HG03060 (cell line): ENCODE data around the gene ST8SIA2.
"Not testable (repeated sequence)": the region's sequence is repeated elsewhere in the genome, so short reads cannot be mapped to it uniquely, and the experiment has no call there.

Source experiments
- ATAC-seq: cut with Tn5 transposase; IDR thresholded peaks from one replicate; pipeline ENCODE4 v1.9.1; 2021; ENCODE audit warnings: low read depth, moderate number of reproducible peaks; ENCODE audit not compliant: unreplicated experiment

The ST8SIA2 gene

DNA sequence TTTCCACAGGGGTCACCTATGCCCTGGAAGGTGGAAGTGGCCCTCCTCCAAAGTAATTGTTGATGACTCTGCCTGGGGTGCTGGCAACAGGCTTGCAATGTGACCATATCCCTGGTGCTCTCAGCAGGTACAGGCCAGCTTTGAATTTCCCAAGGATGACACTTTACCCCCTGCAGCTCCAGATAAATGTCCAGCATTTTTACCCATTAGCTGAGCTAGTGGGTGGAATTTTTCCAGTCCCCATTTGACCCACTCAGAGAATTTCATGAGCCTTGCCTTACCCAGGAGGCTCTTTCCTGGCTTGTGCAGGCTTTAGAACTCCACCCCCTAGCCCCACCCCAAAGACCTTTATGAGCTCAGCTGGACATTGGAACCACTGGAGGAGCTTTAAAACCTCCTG is 77.6 kb downstream of the ST8SIA2 start:
- ATAC-seq, result no peak

DNA sequence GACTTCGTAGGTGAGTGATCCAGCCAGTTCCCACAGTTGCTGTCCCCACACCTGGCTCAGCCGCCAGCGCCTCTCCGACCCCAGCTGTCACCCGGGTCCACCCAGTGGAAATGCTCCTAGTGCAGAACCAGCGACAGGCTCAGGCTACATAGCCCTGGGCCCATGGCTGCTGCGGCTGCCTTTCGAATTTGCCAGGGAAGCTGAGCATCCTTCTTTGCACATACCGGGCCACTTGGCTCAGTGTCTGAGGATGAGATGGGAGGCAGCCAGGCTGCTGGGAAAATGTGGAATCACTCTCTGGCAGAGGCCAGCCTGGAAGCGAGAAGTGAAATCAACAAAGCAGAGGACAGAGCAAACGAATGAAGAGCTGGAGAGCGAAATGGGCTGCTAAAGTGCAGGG is 80.1 kb downstream of the ST8SIA2 start:
- ATAC-seq, result no peak

DNA sequence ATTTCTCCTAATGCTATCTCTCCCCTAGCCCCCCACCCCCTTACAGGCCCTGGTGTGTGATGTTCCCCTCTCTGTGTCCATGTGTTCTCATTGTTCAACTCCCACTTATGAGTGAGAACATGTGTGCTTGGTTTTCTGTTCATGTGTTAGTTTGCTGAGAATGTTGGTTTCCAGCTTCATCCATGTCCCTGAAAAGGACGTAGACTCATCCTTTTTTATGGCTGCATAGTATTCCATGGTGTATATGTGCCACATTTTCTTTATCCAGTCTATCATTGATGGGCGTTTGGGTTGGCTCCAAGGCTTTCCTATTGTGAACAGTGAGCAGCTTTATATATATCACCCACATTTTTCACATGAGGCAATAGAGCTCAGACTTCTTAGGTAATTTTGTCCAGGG is 86.0 kb downstream of the ST8SIA2 start:
- not testable (repeated sequence) for ATAC-seq

DNA sequence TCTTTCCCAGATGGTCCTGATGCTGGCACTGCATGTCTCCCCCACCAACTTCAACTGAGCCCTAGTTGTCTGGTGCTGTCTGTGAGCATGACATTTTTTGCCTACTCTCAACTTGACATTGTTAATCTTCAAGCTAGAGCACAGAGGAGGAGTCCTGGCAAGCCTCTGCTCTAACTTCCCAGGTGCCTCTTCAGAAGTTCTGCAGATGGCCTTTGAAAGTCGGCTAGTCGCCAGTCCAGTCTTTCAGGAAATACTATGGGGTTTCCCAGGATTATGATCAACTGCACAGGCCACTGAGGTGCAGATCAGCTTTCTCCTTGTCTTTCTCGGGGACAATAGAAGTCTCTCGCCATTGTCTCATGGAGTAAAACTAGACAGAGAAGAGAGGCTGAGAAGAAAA is 86.7 kb downstream of the ST8SIA2 start:
- ATAC-seq, result no peak

- no peak for ATAC-seq
These were observed 91.8 kb downstream of the ST8SIA2 start for GRCh38 chr15:92485441-92485840.

GRCh38 chr15:92492551-92493115 is 99.0 kb downstream of the ST8SIA2 start:
- no peak for ATAC-seq

- no peak for ATAC-seq
These were observed 101.2 kb downstream of the ST8SIA2 start for GRCh38 chr15:92494806-92495336.

DNA sequence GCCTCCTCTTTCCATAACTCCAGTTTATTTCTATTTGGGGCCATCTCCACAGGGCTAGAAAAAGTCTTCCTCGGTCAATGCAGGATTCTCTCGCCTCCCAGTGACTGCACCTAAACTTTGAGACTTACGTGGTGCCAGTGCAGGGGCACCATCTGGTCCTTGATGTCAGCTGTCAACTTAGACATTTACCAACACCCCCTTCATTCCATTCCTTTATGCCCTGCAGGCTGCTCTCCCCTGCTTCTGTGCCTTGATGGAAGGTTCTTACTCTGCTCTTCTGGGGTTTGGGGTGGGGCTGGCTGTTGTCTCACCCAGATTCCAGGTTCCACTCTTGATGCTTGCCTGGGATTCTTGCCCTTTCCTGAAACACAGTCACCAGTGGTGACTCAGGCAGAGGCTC is 101.8 kb downstream of the ST8SIA2 start:
- no peak for ATAC-seq

- ATAC-seq, result no peak
These were observed 106.2 kb downstream of the ST8SIA2 start for GRCh38 chr15:92499731-92500530.

DNA sequence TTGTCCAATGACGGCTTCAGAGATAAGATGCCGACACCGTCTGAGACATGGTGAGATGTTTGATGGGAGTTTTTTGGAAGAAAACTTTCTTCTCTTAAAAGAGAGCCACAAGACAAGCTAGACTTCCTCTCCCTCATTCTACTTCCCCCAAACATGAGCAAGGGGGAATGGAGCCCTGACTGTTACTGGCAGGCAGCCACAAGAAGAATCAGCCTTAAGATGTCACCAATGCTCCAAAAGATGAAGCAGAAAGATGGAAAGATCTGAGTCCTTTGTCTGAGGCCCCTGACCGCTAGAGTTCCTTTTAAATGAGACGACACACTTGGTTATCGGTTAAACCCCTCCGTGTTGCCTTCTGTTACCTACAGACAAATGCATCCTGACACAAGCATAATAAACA is 108.7 kb downstream of the ST8SIA2 start:
- ATAC-seq, result no peak

DNA sequence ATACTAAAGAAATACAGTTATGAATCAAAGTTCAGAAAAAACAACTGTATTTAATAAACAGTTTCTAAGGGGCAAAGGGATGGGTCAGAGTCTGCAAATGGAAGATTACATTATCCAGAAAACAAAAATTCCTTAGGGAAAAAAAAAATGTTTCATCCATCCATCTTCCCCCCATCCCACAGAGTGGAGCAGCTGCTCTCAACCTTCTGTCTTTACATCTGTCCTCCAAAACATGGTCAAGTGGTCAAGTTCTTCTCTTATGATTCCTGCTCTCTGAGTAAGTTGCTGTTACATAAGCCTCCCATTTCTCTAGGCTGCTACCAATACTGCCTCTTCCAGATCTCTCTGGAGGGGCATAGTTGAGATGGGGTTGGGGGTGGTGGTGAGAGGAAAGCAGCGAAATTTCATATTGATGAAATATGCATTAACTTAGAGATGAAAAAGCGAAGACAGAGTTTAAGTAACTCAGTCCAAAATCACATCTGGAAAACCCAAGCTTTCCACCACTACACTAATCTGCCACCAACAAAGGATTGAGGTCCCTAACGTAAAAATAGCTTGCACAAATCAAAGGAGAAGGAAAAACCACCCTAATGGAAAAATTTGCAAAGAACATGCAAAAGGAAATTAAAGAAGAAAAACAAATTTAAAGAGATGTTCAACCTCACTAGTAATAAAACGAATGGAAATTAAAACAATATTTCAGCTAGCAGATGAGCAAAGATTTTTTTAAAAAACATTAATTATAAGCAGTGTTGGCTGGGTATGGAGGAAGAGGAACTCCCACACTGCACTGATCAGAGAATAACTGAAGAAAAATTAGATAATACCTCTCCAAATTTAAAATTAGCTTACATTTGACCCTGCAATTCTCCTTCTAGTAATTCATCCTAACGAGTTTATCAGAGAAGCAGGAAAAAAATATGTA is 109.5 kb downstream of the ST8SIA2 start:
- ATAC-seq, result no peak

GRCh38 chr15:92503889-92504288 is 110.2 kb downstream of the ST8SIA2 start:
- ATAC-seq, result no peak

GRCh38 chr15:92505611-92506010 is 111.9 kb downstream of the ST8SIA2 start:
- ATAC-seq, result no peak

DNA sequence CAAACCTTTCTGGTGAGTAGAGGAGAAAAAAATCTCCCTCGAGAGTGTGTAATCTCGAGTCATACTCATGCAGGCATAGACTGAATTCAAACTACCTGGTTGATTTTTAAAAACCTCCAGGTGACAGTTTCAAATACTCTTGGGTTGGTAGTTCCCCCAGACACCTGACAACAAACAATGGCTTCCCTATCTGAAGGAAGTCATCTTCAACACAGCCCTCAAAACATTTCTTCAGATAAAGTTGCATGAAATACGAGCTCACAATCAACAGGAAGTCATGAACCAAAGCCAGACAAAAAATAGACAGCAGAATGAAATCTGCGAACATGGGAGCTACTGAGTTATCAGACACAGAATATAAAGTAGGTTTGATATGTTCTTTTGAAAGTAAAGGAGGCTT is 112.8 kb downstream of the ST8SIA2 start:
- ATAC-seq, result no peak

DNA sequence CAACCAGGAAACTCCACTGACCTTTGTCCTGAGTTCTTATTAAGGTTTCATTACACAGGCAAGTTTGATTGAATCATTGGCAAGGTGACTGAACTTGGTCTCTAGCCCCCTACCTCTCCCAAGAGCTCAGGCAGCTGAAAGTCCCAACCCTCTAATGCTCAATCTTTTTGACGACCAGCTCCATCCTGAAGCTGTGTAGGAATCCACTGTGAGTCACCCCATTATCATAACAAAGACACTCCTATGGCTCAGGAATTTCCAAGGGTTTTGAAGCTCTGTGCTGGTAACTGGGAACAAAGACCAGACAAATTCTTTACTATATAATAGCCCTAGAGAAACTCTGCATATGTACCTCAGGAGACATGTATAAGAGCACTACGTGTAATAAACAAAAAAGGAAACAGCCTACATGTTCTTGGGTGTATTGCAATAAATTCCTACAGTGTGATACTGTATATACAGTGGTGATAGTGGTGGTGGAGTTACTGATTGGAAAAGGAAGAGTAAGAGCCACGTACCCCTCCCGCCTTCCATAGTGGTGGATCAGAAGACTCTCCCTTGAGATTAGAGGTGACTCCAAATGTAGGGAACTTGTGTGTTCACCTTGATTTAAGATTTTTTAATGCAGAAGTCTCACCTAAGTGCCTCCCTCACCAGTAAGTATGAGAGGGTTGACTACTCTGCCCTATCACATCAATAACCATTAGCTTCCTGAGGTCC is 116.6 kb downstream of the ST8SIA2 start:
- no peak for ATAC-seq
